GM08714 (cell line): Measurements from ENCODE around the gene ARRB2.

Experiments used
- H3K4me3 ChIP-seq: fragments of 200-500 bp; sonication (Bioruptor generic); 2 replicates; pipeline ENCODE4 v1.5.1; 2014; ENCODE audit warnings: mild to moderate bottlenecking, low read length, inconsistent platforms
- ZNF274 ChIP-seq: IDR thresholded peaks from 2 replicates; pipeline ENCODE4 v1.6.1; 2012; ENCODE audit warnings: mild to moderate bottlenecking, low read depth, low read length

Gene ARRB2

GRCh38 chr17:4728124-4728523 is 17.7 kb downstream of the ARRB2 start:
- no peak overlapping the region for H3K4me3 ChIP-seq
- TF ChIP-seq ZNF274 = no peak

- no peak for TF ChIP-seq ZNF274
- no peak overlapping the region for H3K4me3 ChIP-seq
These were observed 22.7 kb downstream of the ARRB2 start for GRCh38 chr17:4733073-4733531.

- H3K4me3 ChIP-seq = no peak overlapping the region
- TF ChIP-seq ZNF274 = no peak
These were observed 24.5 kb downstream of the ARRB2 start for GRCh38 chr17:4734857-4735475.

- H3K4me3 ChIP-seq = no peak overlapping the region
- no peak for TF ChIP-seq ZNF274
These were observed 25.6 kb downstream of the ARRB2 start for GRCh38 chr17:4735876-4736651.

- TF ChIP-seq ZNF274 = no peak
- no peak overlapping the region; the same call in 1 of the 2 replicates for H3K4me3 ChIP-seq
These were observed 28.0 kb downstream of the ARRB2 start for GRCh38 chr17:4738136-4739121.

- H3K4me3 ChIP-seq = peak within 1 kb of the TSS; percentile 70
- TF ChIP-seq ZNF274 = no peak
These were observed 28.9 kb downstream of the ARRB2 start, which contains the start of the genes CXCL16 and ZMYND15 for GRCh38 chr17:4739122-4740024. CXCL16 (minus strand) TSS chr17:4739928; CDS start chr17:4739339, 589 bp downstream. ZMYND15 (plus strand) TSS chr17:4739833; CDS start chr17:4740549, 716 bp downstream.

GRCh38 chr17:4740025-4740351 is 29.6 kb downstream of the ARRB2 start:
- TF ChIP-seq ZNF274 = no peak
- H3K4me3 ChIP-seq = peak overlapping the region; percentile 70; the same call in 1 of the 2 replicates

- H3K4me3 ChIP-seq = no peak overlapping the region
- no peak for TF ChIP-seq ZNF274
These were observed 30.2 kb downstream of the ARRB2 start for GRCh38 chr17:4740584-4740983.

GRCh38 chr17:4741544-4741943 is 31.1 kb downstream of the ARRB2 start:
- H3K4me3 ChIP-seq = no peak overlapping the region
- TF ChIP-seq ZNF274 = no peak

- H3K4me3 ChIP-seq = no peak overlapping the region
- no peak for TF ChIP-seq ZNF274
These were observed 31.7 kb downstream of the ARRB2 start for GRCh38 chr17:4742133-4742532.

GRCh38 chr17:4742629-4743028 is 32.2 kb downstream of the ARRB2 start:
- no peak overlapping the region for H3K4me3 ChIP-seq
- no peak for TF ChIP-seq ZNF274

GRCh38 chr17:4743216-4743615 is 32.8 kb downstream of the ARRB2 start:
- no peak for TF ChIP-seq ZNF274
- no peak overlapping the region for H3K4me3 ChIP-seq

- no peak overlapping the region for H3K4me3 ChIP-seq
- no peak for TF ChIP-seq ZNF274
These were observed 33.5 kb downstream of the ARRB2 start for GRCh38 chr17:4743898-4744297.
